Coronary artery (tissue), 2 donors: ENCODE results near the gene C19orf25.
"Not testable (repeated sequence)": the region's sequence is repeated elsewhere in the genome, so short reads cannot be mapped to it uniquely, and the experiment has no call there.

Experiments
- DNase-seq: peaks from one replicate; pipeline ENCODE4 v3.0.0-alpha.2; 2017; ENCODE audit warnings: low spot score
- H3K27ac ChIP-seq, 2 donors: fragments of 200-600 bp; sonication (generic); one replicate each; pipeline ENCODE4 v1.5.1; 2016 to 2019
- H3K4me3 ChIP-seq: fragments of 200-600 bp; sonication (generic); 2 replicates; pipeline ENCODE4 v1.5.1; 2016; ENCODE audit warnings: mild to moderate bottlenecking, moderate library complexity
- TF ChIP-seq, protein P1 (sequence below): fragments of 200-600 bp; sonication (generic); IDR thresholded peaks from one replicate; pipeline ENCODE4 v1.5.1; 2019; ENCODE audit warnings: antibody characterized with exemption

C19orf25 gene

DNA sequence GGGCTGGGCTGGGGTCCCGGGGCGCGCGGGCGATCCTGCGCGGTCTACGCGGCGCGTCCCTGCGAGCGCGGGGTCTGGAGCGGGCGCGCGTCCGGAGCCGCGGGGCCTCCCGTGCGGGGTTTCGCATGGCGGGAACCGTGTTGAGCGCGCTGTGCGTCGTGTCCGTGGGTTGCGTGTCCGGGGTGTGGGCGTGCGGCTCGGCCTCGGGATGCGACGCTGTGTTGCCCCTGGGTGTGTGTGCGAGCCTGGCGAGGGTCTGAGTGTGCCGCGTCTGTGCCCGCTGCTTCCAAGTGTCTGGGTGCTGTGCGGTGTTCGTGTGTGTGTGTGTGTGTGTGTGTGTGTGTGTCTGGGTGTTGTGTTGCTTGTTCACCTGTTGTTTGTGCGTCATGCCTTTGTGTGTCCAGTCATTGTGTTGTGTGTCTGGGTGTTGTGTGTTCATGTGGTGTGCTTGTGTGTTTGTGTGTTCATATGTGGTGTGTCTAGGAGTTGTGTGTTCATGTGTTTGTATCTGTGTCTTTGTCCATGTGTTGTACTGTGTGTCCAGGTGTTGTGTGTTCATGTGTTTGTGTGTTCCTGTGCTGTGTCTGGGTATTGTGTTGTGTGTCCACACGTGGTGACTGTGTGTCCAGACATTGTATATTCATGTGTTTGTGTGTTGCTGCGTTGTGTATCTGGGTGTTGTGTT, 45.4 kb upstream of the C19orf25 start:
- TF ChIP-seq, protein P1, sequence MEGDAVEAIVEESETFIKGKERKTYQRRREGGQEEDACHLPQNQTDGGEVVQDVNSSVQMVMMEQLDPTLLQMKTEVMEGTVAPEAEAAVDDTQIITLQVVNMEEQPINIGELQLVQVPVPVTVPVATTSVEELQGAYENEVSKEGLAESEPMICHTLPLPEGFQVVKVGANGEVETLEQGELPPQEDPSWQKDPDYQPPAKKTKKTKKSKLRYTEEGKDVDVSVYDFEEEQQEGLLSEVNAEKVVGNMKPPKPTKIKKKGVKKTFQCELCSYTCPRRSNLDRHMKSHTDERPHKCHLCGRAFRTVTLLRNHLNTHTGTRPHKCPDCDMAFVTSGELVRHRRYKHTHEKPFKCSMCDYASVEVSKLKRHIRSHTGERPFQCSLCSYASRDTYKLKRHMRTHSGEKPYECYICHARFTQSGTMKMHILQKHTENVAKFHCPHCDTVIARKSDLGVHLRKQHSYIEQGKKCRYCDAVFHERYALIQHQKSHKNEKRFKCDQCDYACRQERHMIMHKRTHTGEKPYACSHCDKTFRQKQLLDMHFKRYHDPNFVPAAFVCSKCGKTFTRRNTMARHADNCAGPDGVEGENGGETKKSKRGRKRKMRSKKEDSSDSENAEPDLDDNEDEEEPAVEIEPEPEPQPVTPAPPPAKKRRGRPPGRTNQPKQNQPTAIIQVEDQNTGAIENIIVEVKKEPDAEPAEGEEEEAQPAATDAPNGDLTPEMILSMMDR: no peak
- no peak overlapping the region for H3K27ac ChIP-seq
- no peak for DNase-seq
- H3K4me3 ChIP-seq: peak overlapping the region; percentile 61

DNA sequence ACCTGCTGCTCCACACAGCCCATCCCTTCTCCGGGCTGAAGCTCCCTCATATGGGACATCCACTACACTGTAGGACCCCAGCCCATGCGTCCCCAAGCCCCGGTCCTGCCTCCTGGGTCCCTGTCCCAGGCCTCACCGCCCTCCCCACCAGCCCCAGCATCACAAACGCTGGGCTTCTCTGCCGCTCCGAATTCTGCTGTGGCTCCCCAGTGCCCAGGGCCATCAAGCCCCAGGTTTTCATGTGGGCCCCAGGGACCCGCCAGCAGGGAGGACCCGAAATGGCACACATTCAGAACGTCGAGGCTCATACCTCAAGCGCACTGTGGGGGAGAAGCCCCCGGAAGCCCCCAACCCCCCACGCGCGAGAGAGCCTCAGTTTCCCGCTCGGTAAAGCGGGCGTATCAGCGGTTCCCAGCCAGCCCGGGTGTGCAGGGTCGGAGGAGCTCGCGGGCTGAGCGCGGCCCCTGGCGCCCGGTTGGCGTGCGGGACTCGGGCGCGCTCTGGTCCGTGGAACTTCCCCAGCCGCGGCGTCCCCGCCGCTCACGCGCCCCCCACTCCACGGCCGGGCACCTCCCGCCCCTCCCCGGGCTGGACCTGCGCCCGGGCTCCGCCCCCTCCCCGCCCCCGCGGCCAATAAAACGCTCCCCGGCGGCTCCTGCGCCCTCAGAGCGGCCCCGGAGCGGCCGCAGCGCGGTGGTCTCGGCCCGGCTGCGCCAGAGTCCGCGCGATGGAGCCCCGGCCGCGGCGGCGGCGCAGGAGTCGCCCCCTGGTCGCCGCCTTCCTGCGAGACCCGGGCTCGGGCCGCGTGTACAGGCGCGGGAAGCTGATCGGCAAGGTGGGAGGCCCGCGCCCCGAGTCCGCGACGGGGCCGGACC, 44.6 kb upstream of the C19orf25 start, which contains the start of gene PLK5:
PLK5 (plus strand) TSS at position 666 of the 875 bp plus-strand sequence. CDS start 2,920 bp downstream, outside the sequence.
- H3K4me3 ChIP-seq: peak within 1 kb of the TSS; percentile 61
- DNase-seq: no peak
- TF ChIP-seq, protein P1: no peak
- H3K27ac ChIP-seq: no peak within 1 kb of the TSS

DNA sequence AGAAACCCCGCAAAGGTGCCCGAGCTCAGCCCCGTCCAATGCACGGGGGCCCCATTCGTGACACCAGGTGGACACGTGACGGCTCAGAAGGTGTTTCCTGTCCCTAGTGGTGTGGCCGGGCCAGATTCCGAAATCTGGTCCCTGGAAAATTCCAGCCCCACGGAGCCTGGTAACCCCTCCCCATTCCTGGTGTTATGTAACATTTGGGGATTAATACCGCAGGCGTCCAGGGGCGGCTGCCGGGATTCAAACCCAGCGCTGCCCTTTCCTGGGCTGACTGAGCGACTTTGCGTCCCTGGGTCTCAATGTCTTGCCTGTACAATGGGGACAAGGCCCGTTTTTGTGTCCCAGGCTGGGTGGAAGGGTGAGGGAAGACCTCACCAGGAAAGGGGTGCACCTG, 43.8 kb upstream of the C19orf25 start:
- TF ChIP-seq, protein P1: no peak
- H3K4me3 ChIP-seq: no peak overlapping the region
- H3K27ac ChIP-seq: no peak overlapping the region
- no peak for DNase-seq

GRCh38 chr19:1522061-1522460, 43.0 kb upstream of the C19orf25 start:
- Histone ChIP-seq H3K4me3 (no peak overlapping the region), H3K27ac (no peak overlapping the region)
- no peak for DNase-seq
- TF ChIP-seq, protein P1: no peak

- H3K27ac ChIP-seq: no peak overlapping the region
- H3K4me3 ChIP-seq: no peak overlapping the region
- no peak for DNase-seq
- TF ChIP-seq, protein P1: no peak
These were observed 42.6 kb upstream of the C19orf25 start for GRCh38 chr19:1521636-1522035.

DNA sequence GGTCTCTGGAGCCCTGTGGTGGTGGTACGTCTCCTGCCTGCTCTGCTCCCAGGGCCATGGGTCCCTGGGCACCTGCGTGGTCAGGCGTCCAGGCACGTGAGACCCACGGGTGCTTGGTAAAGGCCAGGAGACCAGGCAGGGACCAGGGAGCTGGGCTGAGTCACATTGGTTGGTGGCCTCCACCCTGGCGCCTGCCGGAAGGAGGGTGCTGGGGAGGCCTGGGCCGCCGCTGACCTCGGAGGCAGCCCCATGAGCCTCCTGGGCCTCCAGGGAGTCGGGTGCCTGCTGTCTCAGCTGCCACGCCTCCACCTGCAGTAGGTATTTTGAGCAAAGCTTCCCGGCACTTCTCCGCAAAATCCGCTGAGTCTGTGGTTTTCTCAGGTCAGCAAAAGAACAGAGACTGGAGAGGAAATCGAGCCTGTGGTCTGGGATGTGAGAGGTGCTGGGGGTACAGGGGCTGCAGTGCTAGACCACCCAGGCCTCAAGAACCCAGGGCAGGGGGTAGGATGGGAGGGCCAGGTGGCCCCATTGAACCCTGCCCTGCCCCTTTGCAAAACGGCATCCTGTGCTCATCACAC, 41.3 kb upstream of the C19orf25 start:
- TF ChIP-seq, protein P1: no peak
- H3K27ac ChIP-seq: no peak overlapping the region
- no peak overlapping the region for H3K4me3 ChIP-seq
- DNase-seq: no peak

DNA sequence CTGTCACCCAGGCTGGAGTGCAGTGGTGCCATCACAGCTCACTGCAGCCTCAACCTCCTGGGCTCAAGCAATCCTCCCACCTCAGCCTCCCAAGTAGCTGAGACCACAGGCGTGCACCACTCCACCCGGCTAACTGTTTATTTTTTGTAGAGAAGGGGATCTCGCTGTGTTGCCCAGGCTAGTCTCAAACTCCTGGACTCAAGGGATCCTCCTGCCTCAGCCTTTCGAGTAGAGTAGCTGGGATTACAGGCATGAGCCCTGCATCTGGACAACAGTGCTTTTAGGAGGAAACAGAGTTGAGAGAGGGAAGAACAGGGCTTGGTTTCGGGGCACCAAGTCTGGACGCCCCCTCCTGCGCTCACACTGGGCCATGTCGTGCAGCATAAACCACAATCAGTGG, 40.8 kb upstream of the C19orf25 start:
- DNase-seq, H3K4me3 ChIP-seq, H3K27ac ChIP-seq: not testable (repeated sequence)
